A549 (cell line): ENCODE data around the gene HLA-DQB2.

ENCODE experiments used
- CTCF ChIP-seq: fragments of >200 bp; sonication (Bioruptor Twin); formaldehyde crosslinking; IDR thresholded peaks from 3 replicates; pipeline ENCODE4 v1.5.1; 2016
- EHMT2 ChIP-seq: fragments of 200-600 bp; sonication (generic); IDR thresholded peaks from 2 replicates; pipeline ENCODE4 v1.6.1; 2016; ENCODE audit warnings: antibody characterized with exemption, low read depth, mild to moderate bottlenecking, moderate library complexity
- EP300 ChIP-seq, 2 experiments: fragments of >200 bp; sonication (Bioruptor Twin); formaldehyde crosslinking; IDR thresholded peaks; 2 replicates in 1 of 2; 3 replicates in 1 of 2; pipeline ENCODE4 v1.6.1; 2016 to 2017
- JUNB ChIP-seq: fragments of >200 bp; sonication (Bioruptor Twin); formaldehyde crosslinking; IDR thresholded peaks from 2 replicates; pipeline ENCODE4 v1.6.1; 2016
- MAX ChIP-seq: IDR thresholded peaks from 2 replicates; pipeline ENCODE4 v1.6.1; 2012
- NPAS2 ChIP-seq: fragments of 250-450 bp; sonication (Bioruptor Pico); IDR thresholded peaks from 2 replicates; pipeline ENCODE4 v1.8.0; 2022; ENCODE audit warnings: mild to moderate bottlenecking, moderate library complexity, borderline replicate concordance
- POLR2A ChIP-seq: IDR thresholded peaks from 2 replicates; pipeline ENCODE4 v1.6.1; 2012; ENCODE audit warnings: mild to moderate bottlenecking, low read length
- RAD21 ChIP-seq, 2 experiments: fragments of >200 bp in 1 of 2; sonication (Bioruptor Twin) in 1 of 2; formaldehyde crosslinking in 1 of 2; IDR thresholded peaks in 1 of 2; conservative IDR thresholded peaks in 1 of 2; 2 replicates in 1 of 2; 3 replicates in 1 of 2; pipeline ENCODE4 v1.6.1; 2012 to 2018; ENCODE audit warnings: inconsistent platforms in 1 of 2
- SMC3 ChIP-seq: fragments of >200 bp; sonication (Bioruptor Twin); formaldehyde crosslinking; IDR thresholded peaks from 3 replicates; pipeline ENCODE4 v1.6.1; 2018; ENCODE audit warnings: inconsistent platforms

- TF ChIP-seq NPAS2 (CRISPR knock-in tag) (no peak), SMC3 (no peak), RAD21 (conservative IDR thresholded peaks at IDR 0.05 in 1 of 2, IDR thresholded peaks at IDR 0.05 in 1 of 2) (no peak), EP300 (IDR thresholded peaks at IDR 0.05) (no peak), POLR2A (no peak), CTCF (no peak), EHMT2 (no peak), MAX (no peak), JUNB (no peak)
Measured at GRCh38 chr6:32764048-32764447, 716 bp upstream of the HLA-DQB2 start.
